Stimulated activated CD4-positive, alpha-beta T cell treated with anti-CD3 and anti-CD28 coated beads, TNF-alpha, amount 100 ng/mL, for 1 hour (primary cell): ENCODE data around the gene FTSJ3.
"Not testable (repeated sequence)": the region's sequence is repeated elsewhere in the genome, so short reads cannot be mapped to it uniquely, and the experiment has no call there.

Experiments used
- DNase-seq, 3 donors: peaks; one replicate each; pipeline ENCODE4 v3.0.0-alpha.2; 2020; ENCODE audit warnings: low read depth in 3 of 3, low spot score in 1 of 3

Gene FTSJ3

DNA sequence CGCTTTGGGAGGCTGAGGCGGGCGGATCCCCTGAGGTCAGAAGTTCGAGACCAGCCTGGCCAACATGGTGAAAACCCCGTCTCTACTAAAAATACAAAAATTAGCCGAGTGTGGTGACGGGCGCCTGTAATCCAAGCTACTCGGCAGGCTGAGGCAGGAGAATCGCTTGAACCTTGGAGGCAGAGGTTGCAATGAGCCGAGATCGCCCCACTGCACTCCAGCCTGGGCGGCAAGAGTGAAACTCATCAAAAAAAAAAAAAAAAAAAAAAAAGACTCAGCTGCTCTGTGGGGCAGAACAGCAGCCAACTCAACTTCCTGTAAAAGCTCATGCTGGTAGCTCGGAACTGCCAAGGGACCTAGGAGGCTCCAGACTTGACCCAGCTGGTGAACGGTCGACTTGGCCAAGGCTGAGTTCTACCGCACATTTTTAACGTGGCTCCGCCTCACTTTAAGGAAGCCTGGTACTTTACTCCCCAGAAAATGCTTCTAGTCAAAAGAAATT, 16.0 kb upstream of the FTSJ3 start:
- not testable (repeated sequence) for DNase-seq

DNA sequence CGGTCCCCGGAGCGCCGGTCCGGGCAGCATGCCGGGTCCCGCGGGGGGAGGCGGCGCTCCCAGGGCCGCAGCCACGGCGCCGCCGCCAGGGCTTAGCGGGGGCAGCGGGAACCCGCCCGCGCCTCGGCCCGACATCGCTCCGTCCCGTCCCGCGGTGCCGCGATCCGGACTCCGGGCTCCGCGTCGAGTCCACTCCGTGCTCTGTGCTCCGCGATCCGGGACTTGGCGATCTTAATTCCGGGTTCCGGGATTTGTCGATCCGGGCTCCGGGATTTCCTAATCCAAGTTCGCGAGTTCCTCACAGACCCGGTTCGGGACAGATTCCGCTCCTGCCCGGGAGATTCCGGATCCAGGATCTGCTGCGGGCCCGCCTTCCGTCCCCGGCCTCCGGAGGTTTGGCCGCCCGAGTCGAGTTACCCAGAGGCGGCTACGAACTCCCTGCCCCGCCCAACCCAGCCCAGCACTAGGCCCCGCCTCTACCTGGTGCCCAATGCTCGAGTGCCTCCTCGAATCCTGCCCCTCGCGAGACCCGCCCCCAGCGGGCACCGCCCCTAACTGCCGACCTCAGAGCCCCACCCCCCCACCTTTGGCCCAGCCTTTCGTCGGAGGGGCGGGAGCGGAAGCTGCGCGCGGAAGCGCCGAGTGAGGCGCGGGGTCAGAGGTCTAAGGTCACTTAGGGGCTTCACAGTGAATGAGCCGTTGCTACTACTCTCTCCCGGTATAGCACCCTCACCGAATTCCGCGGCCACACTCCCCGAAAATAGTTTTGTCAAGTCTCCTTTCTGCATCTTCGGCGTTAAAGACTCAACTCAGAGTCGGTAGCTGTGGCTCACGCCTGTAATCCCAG, 15.3 kb upstream of the FTSJ3 start, which contains the start of gene SMARCD2:
SMARCD2 (minus strand) TSS at position 146 of the 847 bp plus-strand sequence; CDS start at position 135, 11 bp downstream.
- peak; percentile 98 for DNase-seq

DNA sequence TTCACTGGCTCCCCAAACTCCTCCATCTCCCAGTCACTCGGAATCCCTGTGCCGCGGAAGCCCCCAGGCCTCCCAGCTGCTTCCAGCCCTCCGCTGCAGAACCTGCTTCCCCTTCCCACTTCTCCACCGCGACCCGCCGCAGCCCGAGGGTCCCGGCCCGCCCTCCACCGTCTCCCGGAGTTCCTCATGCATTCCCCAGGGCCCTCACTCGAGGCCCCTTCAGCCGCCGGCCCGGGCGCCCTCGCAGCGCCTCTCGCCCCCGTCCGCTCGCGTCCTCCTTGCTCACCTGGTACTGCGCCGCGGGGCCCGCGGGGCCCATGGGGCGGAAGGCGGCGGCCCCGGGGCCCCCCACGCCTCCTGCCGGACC, 14.7 kb upstream of the FTSJ3 start:
- DNase-seq: no peak

DNA sequence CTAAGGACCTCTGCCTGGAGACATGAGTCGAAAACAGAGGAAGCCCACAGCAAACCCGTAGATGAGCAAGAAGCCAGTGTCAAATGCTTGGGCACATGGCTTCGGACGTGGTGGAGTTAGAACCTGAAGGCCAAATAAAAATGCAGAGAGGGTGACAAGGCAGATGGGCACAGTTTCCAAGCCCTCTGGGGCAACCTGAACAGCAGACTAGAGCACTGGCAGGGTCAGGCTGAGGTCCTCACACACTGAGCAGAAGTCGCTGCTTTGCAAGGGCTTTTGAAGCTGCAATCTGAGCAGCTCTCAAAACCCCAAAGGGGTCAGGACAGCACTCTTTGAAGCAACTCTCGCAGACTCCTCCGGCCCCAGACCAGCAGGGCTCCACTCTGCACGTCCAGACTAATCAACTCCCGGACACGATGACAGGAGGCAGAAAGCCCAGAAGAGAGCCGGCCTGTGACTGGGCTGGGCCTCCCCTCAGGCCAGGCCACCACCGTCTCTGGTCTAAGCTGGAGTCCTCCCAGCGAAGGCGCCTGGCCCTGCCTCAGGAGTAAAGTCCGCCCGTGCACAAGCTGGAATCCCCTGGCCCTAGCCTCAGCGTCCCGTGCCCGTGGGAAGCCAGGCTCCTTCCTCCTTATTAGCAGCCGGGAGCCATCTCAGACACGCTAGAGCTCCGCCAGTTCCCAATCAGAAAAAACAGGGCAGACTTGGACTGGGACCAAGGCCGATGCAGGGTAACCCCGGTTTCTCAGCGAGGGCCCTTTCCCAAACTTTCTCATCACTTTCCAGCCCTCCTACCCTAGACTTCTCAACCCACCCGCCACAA, 14.1 kb upstream of the FTSJ3 start:
- no peak for DNase-seq

DNA sequence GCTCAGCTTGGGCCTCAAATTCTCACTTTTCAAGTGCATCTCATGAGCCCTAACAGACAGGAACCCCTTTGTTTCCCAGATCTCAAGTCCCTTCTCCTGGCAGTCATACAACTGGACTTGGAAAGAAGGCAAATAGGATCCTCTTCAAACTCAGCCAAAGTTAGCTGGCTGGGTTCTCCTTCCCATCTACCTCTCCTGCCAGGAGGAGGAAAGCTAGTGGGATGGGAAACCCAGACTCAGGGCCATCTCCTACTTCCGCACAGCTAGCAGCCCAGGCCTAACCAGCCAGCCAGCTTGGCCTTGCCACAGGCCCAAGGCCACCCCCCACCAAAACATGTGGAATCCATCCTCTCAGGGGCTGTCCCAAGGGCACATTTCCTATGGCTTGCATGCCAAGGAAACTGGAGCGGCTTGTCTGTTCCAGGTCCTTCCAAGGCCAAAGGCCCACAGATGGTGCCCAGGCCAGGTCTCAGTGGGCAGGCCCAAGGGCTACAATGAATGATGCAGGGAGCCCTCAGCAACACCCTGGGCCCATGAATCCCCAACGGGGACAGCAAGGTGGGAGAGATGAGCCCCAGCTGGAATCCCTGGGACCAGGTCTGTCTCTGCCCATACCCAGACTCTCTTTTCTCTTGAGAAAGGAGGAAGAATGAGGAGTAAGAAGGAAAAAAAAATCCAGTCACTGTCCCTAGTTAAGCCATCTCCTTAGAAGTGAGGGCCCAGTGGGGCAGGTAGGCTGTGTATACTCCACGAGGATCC, 13.3 kb upstream of the FTSJ3 start:
- no peak for DNase-seq

DNA sequence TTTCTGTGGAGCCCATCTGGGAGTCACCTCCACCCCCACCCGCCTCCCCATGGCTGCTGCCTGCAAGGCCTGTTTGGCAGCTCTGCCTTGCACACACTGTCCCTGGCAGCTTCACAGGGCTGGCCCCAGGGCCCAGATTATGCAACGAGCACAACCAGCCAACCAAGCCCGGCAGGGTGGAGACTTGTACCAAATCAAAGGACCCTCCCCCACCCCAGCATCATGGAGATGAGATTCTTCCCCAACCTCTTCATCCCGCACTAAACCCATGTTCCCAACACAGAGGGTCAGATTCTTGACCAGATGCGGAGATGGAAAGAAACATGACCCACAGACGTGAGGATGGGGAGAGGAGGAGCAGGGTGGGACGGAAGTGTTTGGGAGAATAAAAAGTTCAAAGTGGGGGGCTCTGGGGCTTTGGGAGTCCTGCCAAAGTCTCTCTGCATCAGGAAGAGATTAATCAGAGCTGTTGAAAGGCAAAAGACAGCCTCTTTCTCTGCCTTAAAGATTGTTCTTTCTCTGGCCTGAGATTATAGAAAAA, 11.2 kb upstream of the FTSJ3 start:
- no peak for DNase-seq

DNA sequence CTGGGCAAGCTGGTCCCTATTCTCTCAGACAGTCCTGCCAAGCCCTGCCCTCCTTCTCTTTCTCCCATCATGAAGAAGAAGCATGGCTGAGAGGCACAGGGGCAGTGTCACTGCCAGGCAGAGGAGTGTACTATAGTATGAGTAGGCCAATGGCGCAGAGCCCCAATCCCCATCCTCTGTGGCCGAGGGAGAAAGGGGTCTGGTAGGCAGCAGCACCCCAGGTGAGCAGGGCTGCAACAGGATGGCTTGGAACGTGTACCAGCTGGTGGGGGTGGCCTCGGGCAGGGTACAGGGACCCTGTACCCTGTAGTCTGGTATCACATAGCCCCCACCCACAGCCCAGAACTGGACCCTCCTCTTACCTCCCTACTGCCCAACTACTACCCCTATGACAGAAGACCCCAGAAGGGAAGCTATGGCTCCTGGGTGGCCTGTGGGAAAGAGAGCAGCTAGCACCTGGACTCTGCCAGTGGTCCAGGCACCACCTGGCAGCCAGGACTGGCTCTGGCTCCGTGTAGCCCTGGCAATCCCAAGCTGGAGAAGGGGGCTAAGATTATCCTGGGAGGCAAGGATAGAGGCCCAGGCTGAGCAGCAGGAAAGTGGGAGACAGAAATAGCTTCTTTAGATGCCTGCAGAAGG, 10.6 kb upstream of the FTSJ3 start:
- DNase-seq: no peak

DNA sequence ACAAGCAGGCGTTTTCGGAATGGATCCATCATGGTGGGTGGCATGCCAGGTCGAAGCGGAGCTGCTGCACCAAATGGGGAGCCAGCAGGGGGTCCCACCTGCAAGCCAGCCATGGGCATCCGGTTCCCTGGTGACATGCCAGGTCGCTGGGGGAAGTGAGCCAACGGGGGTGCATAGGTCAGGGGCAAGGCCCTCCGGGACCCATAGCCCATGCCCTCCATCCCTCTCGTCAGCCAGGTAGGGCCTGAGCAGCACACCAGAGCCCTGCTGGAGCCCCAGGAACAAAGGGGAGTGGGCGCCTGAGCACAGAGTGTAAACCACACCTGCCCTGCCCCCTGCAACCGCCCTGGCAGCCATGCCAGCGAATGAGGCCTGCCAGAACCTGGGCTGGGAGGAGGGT, 10.0 kb upstream of the FTSJ3 start:
- no peak for DNase-seq

DNA sequence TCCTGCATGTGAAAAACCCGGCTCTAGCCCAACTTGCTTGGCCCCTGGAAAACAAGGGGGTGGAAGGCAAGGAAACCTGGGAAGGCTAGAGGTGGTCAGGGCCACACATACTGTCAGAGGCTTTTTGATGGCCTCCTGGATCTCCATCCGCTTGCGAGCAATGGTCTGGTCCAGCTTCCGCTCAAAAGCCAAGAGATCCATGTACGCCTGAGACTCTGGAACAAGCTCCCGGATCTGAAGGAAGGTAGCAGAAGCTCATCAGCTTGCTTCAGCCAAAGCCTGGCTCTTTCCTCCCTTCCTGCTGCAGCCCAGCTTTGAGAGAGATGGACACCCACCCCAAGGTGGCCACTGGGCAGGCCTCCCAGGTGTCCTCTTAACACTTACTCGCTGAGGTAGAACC, 9.3 kb upstream of the FTSJ3 start:
- no peak for DNase-seq

DNA sequence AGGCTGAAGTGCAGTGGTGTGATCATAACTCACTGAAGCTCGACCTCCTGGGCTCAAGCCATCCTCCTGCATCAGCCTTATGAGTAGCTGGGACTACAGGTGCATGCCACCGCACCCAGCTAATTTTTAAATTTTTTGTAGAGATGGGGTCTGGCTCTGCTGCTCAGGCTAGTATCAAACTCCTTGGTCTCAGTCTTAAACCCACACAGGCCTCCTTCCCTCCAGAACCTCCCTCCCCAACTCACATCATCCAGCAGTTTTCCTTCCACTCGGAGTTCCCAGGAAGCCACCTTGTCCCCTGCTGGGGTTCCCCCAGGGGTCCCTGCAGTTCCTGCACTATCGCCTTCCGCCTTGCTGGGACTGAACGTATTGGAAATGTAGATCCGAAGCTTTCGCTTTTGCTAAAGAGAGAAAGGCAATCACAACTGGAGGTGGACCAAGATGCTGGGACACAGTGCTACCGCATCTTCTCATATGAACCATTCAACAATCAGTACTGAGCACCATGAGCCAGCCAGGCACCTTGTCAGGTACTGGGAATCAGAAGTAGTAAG, 7.8 kb upstream of the FTSJ3 start:
- DNase-seq: no peak

DNA sequence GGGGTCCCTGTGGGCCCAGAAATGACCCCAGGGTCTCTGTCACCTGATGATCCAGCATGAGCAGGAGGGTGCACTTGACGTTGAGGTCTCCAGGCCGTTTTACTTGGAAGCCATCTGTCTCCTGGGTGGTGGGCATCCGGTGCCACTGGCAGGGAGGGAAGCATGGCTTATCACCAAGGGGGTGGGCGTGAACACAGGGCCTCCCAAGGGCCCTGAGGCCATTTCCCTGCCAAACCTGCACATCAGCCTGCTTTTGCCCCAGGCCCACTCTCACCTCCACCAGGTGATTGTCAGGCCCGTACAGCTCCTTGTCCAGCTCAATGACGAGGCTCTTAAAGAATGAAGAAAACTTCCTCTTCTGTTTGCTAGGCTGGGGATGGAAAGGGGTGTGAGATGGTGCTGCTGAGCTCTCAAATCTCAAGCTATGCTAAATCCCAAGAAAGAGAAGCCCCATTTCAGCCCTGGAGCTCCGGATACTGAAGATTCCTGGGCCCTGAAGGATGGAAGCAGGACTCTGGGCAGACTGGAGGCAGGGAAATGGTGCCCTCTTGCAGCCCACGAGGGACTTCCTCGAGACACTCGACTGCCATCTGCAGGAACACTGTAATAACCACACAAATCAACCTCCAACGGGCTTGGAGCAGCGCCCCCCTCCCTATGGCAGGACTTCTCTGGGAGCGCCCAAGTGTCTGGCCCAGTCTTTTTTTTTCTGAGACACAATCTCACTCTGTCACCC, 7.1 kb upstream of the FTSJ3 start:
- DNase-seq: peak in 2 of 3 donors; percentile 18 to 29

DNA sequence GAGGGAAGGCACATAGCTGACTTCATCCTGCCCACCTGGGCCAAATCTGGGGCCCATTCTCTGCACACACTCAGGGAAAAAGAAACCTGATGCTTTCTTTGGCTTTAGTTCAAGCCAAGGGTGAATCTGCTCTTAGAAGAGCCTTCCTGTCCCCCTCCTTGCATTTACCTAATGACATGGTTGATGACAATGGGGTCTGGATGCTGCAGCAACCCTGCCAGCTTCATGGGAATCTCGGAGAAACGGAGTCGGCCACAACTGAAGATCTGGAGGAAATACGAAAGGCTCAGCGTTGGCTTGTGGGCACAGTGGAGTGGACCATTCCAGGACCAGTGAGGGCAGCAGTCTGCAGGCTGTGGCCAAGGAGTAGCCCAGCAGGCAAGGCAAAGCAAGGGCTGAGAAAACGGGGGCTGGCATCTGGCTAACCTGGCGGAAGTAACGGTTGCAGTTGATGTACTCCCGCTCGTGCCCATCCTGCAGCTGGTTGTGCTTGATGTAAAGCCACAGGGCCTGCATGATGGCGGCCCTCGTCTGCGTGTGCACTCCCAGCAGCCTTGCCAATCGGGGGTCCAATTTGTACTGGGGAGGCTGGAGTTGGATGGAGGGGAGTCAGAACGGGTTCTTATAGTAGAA, 6.4 kb upstream of the FTSJ3 start:
- DNase-seq: no peak

DNA sequence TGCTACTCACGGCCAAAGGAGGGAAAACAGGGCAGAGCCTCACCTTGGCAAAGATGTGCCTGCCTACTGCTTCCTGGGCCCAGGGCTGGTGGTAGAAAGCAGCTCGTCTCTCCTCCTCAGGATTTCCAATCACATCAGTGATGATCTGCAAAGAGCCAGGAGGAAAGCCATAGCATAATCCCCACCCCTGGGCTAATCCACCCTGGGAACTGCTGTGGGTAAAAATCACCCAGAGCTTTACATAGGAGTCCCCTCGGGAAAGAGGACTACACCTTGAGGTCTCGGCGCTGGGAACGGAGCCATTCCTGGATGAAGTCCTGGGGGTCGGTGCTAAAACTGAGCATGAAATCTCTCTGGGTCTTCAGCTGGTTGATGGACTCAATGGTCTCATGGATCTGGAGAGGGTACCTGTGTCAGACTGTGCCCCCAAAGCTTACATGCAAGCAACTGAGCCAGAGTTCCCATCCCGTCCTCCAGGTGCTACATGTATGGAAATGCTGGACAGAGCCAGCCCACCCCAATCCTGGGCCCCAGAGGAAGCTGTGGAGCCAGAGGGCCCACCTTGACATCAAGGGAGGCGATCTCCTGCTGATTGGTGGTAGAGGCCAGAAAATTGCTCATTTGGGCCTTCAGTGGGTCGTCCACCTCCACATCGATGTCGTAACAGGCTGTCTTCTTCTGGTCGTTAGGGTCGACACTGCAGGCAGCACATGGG, 5.7 kb upstream of the FTSJ3 start:
- no peak for DNase-seq

DNA sequence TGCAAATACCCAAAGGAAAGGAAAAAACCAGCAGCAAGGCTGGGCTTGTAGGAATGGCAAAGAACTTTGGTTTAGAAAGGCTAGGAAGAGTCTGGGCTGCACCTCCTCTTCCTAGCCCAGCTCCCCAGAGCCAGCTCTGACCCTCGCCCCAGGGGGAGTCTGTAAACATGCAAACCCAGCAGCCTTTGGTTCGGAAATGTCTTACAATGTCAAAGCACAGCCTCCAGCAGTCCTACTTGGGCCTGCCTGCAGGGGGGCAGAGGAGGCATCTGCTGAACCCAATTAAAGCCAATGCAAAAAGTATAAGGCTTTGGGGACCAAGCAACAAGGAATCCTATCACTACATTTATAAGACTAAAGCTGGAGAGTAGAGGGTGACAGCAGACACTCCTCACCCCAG, 5.0 kb upstream of the FTSJ3 start:
- no peak for DNase-seq

DNA sequence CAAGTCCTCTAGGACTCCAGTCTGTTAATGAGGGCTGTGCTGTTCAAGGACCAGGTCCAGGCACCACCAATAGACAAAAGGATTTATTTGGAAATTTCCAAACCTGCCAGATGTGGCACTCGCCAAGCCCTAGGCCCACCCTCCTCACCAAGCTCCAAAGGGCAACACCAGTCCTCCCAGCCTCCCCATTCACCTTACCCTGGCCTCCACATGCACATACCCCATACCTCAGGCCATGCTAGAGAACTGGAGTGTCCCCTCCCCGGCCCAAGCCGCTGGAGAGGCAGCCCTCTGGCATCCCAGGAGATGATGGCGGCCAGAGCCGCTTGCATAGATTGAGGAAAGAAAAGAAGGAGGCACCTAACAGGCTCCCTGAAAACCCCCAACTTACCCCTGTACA, 4.6 kb upstream of the FTSJ3 start:
- DNase-seq: no peak

DNA sequence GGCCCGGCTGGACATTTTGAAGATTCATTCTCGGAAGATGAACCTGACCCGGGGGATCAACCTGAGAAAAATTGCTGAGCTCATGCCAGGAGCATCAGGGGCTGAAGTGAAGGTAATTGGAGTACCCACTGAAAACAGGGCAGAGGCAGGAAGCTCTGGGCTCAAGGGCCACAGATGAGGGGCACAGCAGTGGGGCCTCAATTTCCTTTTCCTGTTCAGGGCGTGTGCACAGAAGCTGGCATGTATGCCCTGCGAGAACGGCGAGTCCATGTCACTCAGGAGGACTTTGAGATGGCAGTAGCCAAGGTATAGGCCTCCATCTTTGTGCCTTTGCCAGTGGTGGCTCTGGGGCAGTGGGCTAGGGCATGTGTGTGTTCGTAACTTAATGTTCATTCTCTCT, 4.0 kb upstream of the FTSJ3 start:
- no peak for DNase-seq

DNA sequence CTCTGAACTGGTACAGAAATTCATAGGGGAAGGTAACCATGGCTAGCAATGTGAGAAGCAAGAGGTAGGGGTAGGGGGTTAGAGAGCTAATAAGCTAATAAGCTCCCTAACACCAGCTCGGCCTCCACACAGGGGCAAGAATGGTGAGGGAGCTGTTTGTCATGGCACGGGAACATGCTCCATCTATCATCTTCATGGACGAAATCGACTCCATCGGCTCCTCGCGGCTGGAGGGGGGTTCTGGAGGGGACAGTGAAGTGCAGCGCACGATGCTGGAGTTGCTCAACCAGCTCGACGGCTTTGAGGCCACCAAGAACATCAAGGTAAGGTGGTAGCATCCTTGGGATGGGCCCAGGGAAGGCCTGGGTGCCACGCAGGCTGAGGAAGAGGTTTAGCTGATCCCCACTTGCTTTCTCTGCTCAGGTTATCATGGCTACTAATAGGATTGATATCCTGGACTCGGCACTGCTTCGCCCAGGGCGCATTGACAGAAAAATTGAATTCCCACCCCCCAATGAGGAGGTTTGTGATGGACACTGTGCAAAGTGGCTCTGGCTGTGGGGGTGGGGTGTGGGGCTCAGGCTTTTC, 3.5 kb upstream of the FTSJ3 start:
- no peak for DNase-seq

DNA sequence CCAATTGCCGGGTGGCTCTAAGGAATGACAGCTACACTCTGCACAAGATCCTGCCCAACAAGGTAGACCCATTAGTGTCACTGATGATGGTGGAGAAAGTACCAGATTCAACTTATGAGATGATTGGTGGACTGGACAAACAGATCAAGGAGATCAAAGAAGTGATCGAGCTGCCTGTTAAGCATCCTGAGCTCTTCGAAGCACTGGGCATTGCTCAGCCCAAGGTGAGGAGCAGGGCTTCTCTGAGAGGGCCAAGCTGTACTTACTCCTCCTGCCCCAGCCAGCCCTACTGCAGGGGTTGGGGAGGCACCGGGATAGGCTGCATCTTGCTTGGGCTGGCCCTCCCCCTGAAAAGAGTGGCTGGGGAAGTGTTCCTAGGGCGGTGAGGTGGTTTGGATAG, 2.8 kb upstream of the FTSJ3 start:
- no peak for DNase-seq
